SJSA1 (cell line): ENCODE results near the gene ACOX2. TPM values are rescaled to one million over a fixed set of nuclear protein-coding genes. Genes with fewer than 3 reads are reported as not detected.
"Not testable (repeated sequence)": the region's sequence is repeated elsewhere in the genome, so short reads cannot be mapped to it uniquely, and the experiment has no call there.

ENCODE experiments used
- DNase-seq, 2 experiments: peaks; one replicate each; pipeline ENCODE4 v3.0.0-alpha.2; 2015 to 2020; ENCODE audit warnings: low spot score in 2 of 2, low read depth in 1 of 2
- H3K27ac ChIP-seq: fragments of 250-450 bp; sonication (Bioruptor Pico); 2 replicates; pipeline ENCODE4 v1.5.1; 2020; ENCODE audit warnings: mild to moderate bottlenecking, moderate library complexity
- H3K27me3 ChIP-seq: fragments of 250-450 bp; sonication (Bioruptor Pico); replicated peaks from 2 replicates; pipeline ENCODE4 v1.5.1; 2020; ENCODE audit warnings: mild to moderate bottlenecking, moderate library complexity
- H3K36me3 ChIP-seq: fragments of 250-450 bp; sonication (Bioruptor Pico); 2 replicates; pipeline ENCODE4 v1.5.1; 2020; ENCODE audit warnings: mild to moderate bottlenecking
- H3K4me1 ChIP-seq: fragments of 250-450 bp; sonication (Bioruptor Pico); replicated peaks from 2 replicates; pipeline ENCODE4 v1.6.1; 2021; ENCODE audit warnings: mild to moderate bottlenecking
- H3K4me3 ChIP-seq: fragments of 250-450 bp; sonication (Bioruptor Pico); 2 replicates; pipeline ENCODE4 v1.5.1; 2020; ENCODE audit warnings: mild to moderate bottlenecking
- H3K9me3 ChIP-seq: fragments of 250-450 bp; sonication (Bioruptor Pico); replicated peaks from 2 replicates; pipeline ENCODE4 v1.5.1; 2020; ENCODE audit warnings: mild to moderate bottlenecking
- total RNA-seq: library from RNA; depleted of rRNA; stranded (reverse); fragments of >200 nt; shearing (Covaris generic); gene quantifications from 2 replicates; pipeline ENCODE4 v1.2.3, GENCODE V29; 2014

ACOX2 gene
- total RNA-seq, 1 experiment from 2014 or later, result 1.3 TPM

DNA sequence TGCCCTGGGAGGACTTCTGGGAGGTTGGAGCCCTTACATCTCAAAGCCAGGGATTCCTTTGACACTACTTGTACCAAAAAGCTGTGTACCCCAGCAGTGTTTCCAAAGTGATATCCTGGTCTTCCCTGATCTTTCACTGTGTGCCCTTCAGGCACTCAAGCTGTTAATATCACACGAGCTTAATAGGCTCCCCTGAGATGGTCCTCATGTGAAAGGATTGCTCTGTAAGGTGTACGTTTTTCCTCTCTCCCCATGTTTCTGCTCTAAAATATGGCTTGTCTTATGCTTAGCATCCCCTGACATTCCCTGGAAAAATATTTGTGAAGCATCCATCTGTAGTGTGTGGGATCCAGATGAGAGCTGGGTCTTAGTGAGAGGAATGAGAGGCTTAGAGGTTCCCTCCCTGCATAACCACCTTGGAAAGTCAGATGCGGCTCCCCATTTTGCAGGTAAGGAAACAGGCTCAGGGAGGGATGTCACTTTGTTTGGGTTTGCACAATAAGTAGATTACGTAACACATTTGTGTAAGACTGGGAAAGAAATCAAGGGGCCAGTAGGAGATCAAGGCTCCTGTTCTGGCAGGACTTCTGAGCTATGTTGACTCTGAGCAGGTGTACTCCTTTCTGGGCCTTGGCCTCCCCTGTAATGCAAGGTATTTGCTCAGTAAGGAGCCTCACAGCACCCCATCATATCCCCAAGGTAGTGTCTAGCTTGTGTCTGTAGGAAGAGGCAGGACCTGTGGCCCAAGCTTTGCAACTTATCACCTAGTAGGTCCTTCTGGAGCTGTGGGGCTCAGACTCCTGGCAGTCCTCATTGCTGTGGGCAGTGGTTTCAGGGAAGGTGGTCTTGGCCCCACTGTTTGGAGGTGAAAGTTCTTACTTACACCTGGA lies 667 bp upstream of the ACOX2 start:
- Histone ChIP-seq H3K9me3 (no peaks in the 10 kb centered on the region), H3K36me3 (no peaks in the 10 kb centered on the region), H3K4me3 (no peak overlapping the region), H3K4me1 (peaks cover 4% of the 10 kb centered on the region; the same call in 1 of the 2 replicates), H3K27ac (no peak overlapping the region), H3K27me3 (no peaks in the 10 kb centered on the region; the same call in 1 of the 2 replicates)
- DNase-seq, result no peak

DNA sequence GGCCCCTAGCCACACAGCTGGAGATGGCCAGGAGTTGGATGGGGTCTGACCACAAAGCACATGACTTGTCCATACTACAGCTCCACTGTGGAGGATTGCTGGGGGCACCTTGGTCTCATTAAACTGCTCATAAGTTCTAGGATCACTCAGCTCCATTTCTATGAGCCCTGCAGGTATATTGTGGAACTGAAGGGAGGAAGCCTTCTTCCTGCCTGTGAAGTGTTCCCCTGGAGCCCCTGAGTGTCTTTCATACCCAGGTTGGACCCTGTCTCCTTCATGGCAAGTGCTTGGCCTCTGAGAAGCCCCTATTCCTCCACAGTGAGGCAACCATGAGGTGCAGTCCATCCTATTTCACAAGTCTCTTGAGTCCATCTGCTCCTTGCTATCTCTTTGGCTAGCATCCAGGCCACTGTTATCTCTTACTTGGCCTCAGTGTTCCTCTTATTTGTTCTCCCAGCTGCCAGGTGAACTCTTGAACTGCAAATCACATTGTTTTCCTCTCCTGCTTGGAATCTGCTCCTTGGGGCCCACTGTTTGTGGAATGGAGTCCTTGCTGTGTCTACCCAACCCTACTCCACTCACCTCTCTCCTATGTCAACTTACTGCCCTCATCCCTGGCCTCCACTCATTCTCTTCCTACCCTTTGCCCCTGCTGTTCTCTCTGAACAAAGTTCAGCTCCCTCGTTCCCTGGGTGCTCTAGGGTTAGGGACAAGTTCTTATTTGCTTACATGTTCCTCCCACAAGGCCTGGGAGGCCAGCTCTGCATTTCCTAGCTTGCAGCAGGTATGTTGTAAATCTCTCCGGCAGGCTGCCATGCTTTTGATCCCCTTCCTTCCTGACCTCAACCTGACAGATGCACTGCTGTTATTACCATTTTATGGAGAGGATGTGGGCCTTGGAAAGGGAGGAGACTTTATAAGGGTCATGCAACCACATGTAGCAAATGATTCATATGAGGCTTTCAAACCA lies 1.2 kb downstream of the ACOX2 start:
- no peak overlapping the region for H3K4me3 ChIP-seq
- no peak for DNase-seq
- H3K4me1 ChIP-seq, result peaks cover 6% of the 10 kb centered on the region; the same call in 1 of the 2 replicates
- no peak overlapping the region for H3K27ac ChIP-seq
- no peaks in the 10 kb centered on the region for H3K36me3 ChIP-seq
- H3K9me3 ChIP-seq, result no peaks in the 10 kb centered on the region
- H3K27me3 ChIP-seq, result no peaks in the 10 kb centered on the region

DNA sequence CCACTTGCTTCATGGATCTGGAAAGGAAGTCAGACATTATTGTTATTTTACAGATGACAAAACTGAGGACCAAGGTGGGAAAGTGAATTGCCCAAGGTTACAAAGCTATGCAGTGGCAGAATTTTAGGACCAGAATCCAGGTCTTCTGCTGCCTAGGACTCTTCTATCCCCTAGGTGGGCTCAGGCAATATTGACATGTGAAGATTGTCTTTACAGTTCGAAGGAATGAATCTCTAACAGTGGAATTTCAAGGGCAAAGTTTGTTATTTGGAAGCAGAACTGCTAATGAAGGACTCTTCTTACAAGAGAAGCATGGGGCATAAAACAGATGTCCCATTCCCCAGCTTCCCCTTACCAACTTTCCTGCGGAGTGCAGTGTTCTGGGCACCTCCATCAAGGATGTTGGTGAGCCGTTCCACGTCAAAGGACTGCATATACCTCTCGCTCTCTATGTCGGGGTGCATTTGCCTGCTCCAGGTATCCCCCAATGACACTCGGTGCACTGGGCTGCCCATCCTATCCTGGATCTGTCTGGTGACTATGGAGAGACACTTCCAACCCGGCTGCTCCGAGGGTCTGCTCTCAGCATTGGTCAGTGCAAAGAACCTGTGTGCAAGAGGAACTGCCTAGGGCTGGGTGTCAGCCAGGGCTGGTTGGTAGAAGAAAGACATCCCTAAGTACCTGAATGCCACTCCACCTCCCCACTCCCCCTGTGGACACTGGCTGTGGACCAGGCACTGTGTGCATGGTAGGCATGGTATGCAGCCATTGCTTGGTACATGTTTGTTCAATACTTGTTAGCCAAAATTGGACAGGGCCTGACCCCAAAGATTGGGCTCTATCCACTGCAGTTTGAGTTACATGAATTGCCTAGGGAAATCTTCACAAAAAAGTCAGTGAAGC lies 2.1 kb downstream of the ACOX2 start:
- Histone ChIP-seq H3K9me3 (no peaks in the 10 kb centered on the region), H3K4me1 (peaks cover 6% of the 10 kb centered on the region; the same call in 1 of the 2 replicates), H3K27me3 (no peaks in the 10 kb centered on the region), H3K27ac (no peak overlapping the region), H3K36me3 (no peaks in the 10 kb centered on the region), H3K4me3 (no peak overlapping the region)
- DNase-seq, result no peak

DNA sequence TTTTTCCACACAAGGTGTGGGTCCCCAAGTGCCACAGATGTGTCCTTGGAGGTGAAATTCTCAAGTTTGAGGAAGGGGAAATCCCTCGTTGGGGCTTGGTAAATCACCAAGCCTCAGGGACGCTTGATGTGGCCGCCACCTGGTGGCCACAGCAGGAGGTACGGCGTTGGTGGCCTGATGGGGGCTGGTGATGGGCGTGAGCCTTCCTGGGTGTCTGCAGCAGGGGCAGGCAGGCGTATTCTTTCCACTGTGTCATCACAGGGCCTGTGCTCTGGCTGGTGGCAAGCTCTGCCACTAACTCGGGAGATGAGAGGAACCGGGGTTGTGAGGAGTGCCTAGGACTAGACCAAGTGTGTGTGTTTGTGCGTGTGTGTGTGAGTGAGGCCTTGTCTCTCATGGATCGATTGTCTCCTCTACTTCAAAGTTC lies 4.2 kb downstream of the ACOX2 start:
- peaks cover 6% of the 10 kb centered on the region; the same call in 1 of the 2 replicates for H3K4me1 ChIP-seq
- peak; percentile 59 to 71 for DNase-seq
- no peak overlapping the region for H3K27ac ChIP-seq
- H3K9me3 ChIP-seq, result no peaks in the 10 kb centered on the region
- no peaks in the 10 kb centered on the region for H3K27me3 ChIP-seq
- H3K36me3 ChIP-seq, result no peaks in the 10 kb centered on the region
- no peak overlapping the region for H3K4me3 ChIP-seq

DNA sequence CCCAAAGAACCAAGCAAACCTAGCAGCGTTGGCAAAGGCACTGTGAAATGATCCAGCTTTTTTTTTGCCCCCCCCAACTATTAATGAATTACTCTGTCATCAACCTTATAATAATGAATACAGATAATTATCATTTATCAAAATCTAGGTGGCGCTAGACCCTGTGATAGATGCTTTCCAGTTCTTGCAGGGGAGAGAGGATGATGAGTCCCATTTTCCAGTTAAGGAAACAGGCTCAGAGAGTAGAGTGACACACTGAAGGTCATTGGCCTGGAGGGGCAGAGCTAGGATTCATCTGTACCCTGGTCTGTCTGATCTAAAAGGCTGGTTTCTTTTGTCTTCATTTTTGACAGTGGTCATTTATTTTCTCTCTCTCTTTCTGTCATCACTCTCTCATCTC lies 5.0 kb downstream of the ACOX2 start:
- Histone ChIP-seq H3K4me3 (no peak overlapping the region), H3K9me3 (no peaks in the 10 kb centered on the region), H3K4me1 (peaks cover 6% of the 10 kb centered on the region; the same call in 1 of the 2 replicates), H3K27ac (no peak overlapping the region), H3K27me3 (no peaks in the 10 kb centered on the region), H3K36me3 (no peaks in the 10 kb centered on the region)
- no peak for DNase-seq

DNA sequence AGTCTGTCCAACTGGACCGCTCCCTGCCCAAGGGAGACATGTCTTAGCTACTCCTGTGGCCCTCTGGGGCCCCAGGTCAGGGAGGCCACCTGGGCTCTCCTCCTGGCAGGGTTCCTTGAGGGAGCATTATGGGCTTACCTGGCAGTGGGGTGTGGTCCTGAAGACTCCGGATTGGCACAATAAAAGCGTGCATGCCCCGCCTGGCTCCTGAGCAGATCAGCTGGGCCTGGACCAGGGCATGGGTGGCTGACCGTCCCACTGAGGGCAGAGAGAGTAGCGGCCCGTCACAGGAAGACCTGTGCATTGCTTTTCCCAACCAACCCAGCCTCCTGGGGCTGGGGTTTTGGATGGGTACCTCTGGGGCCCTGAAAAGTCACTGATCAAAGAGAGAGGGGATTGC lies 5.4 kb downstream of the ACOX2 start:
- Histone ChIP-seq H3K4me3 (no peak overlapping the region), H3K4me1 (peaks cover 7% of the 10 kb centered on the region), H3K27ac (no peak overlapping the region), H3K27me3 (no peaks in the 10 kb centered on the region), H3K9me3 (no peaks in the 10 kb centered on the region), H3K36me3 (no peaks in the 10 kb centered on the region)
- no peak for DNase-seq

DNA sequence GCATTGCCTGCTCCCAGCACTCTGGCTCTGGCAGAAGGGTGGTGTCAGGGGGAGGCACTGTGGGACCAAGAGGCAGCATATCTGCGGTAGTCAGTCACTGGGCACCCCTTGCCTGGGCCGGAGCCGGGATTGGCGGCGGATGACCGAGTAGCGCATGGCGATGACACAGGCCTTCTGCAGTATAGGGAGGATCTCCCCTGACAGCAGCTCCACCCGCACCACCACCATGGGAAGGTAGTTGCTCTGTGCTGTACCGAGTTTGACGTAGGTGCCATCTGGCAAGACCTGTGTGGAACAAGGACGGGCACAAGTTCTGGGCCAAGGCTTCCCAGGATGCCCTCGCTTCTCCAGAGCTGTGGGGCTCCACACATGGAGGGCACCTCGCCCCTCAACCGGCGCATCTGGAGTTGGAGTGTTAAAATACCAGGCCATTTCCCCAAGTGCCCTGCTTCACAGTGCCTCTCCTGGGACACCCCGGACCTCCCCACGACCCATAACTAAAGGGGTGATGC lies 6.6 kb downstream of the ACOX2 start:
- Histone ChIP-seq H3K4me1 (peaks cover 13% of the 10 kb centered on the region), H3K9me3 (no peaks in the 10 kb centered on the region), H3K27me3 (no peaks in the 10 kb centered on the region), H3K27ac (no peak overlapping the region), H3K4me3 (no peak overlapping the region), H3K36me3 (no peaks in the 10 kb centered on the region)
- DNase-seq, result no peak

DNA sequence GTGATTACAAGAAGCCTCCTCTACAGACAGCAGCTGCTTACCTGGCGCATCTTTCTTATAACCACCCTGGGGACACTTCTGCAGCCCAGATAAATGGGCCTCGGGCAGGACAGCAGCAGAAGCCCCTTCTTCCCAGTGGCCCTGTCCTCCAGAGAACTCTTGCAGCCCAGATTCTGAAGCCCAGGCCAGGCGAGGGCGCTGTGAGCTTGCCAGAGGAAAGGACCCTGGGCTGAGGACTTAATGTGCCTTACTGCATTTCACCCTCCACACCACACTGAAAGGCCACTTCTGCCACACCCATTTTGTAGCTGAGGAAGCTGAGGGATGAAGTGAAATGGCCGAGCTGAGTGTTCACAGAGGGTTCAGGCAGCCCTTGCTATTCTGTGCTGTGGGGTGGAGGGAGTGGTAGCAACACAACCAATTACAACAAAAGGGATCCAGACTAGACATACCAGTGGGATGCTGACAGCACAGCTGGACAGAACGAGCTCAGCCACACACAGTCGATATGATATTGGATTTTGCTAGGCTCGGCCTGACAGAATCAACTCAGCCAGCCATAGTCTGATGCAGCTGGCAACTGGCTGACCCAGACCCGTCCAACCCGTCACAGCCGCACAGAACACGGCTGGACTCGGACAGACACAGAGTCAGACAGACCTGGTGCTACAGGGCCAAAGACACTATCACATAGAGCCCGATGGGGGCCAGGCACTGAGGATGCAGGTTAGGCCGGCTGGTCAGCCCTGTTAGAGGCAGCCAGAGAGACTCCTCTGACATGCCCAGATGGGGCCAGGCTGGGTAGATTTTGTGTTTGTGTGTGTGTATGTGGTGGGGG lies 7.3 kb downstream of the ACOX2 start:
- peak in 1 of 2 experiments; percentile 11 for DNase-seq
- Histone ChIP-seq H3K36me3 (no peaks in the 10 kb centered on the region), H3K4me3 (no peak overlapping the region), H3K9me3 (no peaks in the 10 kb centered on the region), H3K27ac (no peak overlapping the region), H3K4me1 (peaks cover 13% of the 10 kb centered on the region), H3K27me3 (no peaks in the 10 kb centered on the region)

DNA sequence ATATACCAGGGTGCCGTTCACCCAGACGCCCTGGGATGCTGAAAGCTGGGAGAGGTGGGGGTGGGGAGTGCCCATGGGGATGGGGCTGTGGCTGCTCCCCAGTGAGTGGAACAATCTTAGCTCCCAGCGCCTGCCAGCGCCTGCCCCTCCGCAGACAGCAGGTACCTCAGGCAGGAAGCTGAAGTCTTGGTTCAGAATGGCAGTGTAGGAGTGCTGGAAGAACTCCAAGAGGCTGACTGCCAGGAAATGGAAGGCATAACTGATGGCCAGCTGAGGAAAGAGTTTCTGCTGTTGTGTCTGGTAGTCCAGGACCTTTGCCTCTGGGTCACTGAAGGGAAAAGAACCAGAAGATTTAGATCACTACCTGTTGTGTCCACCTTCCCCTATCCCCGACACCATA lies 8.4 kb downstream of the ACOX2 start:
- Histone ChIP-seq H3K27ac (no peak overlapping the region), H3K36me3 (no peaks in the 10 kb centered on the region), H3K4me1 (peaks cover 13% of the 10 kb centered on the region), H3K9me3 (no peaks in the 10 kb centered on the region), H3K4me3 (no peak overlapping the region), H3K27me3 (no peaks in the 10 kb centered on the region)
- no peak for DNase-seq

DNA sequence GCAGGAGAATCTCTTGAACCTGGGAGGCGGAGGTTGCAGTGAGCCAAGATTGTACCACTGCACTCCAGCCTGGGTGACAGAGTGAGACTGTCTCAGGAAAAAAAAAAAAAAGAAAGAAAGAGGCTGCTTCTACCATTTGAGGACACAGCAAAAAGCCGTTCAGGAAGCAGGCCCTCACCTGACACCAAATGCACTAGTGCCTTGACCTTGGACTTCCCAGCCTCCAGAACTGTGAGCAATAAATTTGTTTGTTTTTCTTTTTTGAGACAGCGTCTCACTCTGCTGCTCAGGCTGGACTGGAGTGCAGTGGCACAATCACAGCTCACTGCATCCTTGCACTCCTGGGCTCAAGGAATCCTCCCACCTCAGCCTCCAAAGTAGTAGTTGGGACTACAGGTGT lies 9.6 kb downstream of the ACOX2 start:
- not testable (repeated sequence) for H3K9me3 ChIP-seq, H3K4me3 ChIP-seq, H3K27me3 ChIP-seq, H3K4me1 ChIP-seq, H3K27ac ChIP-seq, DNase-seq, H3K36me3 ChIP-seq

DNA sequence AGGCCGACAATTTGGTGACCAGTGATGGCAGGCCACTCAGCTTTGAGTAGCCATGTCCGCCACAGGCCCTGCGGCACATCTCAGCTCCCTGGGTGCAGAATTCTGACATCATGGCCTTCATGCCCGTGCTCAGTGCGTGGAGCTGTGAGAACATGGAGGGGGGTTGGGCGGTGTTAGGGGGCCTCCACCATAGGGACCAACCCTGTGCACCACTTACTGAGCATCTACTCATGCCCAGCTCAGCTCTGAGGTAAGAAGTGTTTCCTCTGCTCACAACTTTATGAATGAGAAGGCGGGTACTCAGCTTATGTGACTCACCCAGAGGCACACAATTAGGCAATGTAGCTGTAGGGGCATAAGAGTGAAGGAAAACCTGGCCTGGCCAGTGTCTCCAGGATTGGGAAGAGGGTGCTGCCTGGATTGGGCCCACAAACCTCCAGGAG lies 10.5 kb downstream of the ACOX2 start:
- DNase-seq, result peak; percentile 60 to 68
- no peaks in the 10 kb centered on the region for H3K9me3 ChIP-seq
- H3K27me3 ChIP-seq, result no peaks in the 10 kb centered on the region
- no peak overlapping the region for H3K27ac ChIP-seq
- H3K4me1 ChIP-seq, result peaks cover 7% of the 10 kb centered on the region
- H3K36me3 ChIP-seq, result no peaks in the 10 kb centered on the region
- no peak overlapping the region for H3K4me3 ChIP-seq

DNA sequence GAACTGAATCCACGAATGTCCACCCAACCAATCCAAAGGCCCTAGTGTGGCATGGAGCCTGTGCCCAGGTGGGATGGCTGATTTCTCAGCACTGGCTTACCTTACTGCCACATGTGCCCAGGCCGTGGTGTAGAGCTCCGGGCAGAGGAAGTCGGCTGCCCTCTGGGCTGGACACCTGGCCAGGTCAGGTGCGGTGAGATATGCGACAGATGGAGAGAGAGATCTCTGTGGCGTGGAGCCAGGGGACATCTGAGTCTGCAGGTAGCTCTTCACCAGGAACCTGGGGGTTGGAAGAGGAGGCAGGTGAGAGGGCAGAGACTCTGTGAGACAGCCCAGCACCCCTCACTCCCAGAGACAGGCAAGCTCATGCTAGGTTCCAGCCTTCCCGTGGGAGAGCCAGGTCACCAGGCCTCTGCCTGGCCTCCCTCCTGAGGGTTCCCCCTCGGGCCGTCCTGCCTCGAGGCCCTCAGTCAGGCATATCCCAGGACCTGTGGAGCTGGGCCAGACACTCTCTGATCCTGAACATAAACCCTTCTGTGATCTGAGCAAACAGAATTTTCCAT lies 12.6 kb downstream of the ACOX2 start:
- H3K27me3 ChIP-seq, result no peaks in the 10 kb centered on the region
- no peak overlapping the region for H3K4me3 ChIP-seq
- DNase-seq, result no peak
- H3K9me3 ChIP-seq, result no peaks in the 10 kb centered on the region
- peaks cover 7% of the 10 kb centered on the region for H3K4me1 ChIP-seq
- H3K36me3 ChIP-seq, result no peaks in the 10 kb centered on the region
- no peak overlapping the region for H3K27ac ChIP-seq
